ENCODE results near the gene ESYT2. TPM values are rescaled to one million over a fixed set of nuclear protein-coding genes. Genes with fewer than 3 reads are reported as not detected.

Gene ESYT2
- total RNA-seq, 1 experiment from 2014 or later = 59.4 TPM

DNA sequence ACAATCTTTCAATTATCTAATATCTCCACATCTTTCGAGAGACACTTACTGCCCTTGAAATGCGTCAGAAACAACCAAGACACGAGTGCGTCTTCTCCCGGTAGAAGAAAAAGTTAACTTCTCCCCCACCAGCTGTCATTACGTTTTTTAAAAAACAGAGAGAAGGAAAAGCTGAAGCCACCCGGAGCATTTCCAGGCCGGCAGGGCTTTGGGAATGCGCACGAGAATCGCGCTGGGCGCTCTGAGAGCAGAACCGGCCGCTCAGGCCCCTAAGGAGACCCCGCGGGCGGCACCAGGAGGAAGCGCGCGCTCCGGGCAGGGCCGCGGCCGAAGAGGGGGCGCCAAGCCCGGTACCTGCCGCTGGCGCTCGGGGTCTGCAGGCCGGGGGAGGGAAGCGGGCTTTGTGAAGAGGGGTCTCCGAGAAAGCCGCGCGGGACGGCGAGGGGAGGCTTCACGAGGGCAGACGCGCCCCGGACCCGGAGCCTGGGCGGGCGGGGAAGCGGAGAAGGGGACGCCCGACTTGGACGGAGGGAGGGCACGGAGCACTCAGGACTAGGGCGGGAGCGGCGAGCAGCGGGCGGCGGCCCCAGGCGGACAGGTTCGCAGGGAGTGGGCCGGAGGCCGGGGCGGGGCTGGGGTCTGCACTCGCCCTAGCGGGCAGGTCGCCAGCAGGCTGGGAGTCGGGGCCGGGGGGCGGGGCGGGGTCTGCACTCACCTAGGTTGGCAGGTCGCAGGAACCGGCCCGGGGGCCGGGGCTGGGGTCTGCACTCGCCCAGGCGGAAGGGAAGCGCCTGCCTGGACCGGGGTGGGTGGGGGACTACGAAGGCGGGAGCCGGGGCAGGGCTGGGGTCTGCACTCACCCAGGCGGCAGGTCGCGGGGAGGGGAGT lies 932 bp downstream of the ESYT2 start:
- Histone ChIP-seq H3K36me3 (ENCODE audit: control insufficient read depth, insufficient read depth, low read length) (no peaks in the 10 kb centered on the region), H3K4me1 (peaks cover 9% of the 10 kb centered on the region; the same call in 1 of the 2 replicates), H3K27me3 (replicated peaks; ENCODE audit: control insufficient read depth, insufficient read depth, low read length) (no peaks in the 10 kb centered on the region), H3K9me3 (no peaks in the 10 kb centered on the region), H3K4me3 (ENCODE audit: low read depth, low read length) (peak overlapping the region; percentile 100)
- peaks cover 12% of the 10 kb centered on the region for H3K4me1 Mint-ChIP-seq (ENCODE audit: low read depth, unreplicated experiment)
- POLR2A ChIA-PET = interaction anchor here (0.6 to 1.4 kb wide), 3 partner anchors 10 to 149 kb away, joined by 3 to 4 read pairs (median 4); no protein-coding TSS in a partner anchor
- intact Hi-C loops (cut with micrococcal nuclease; ENCODE audit: unreplicated experiment) = loop anchor here (1.0 to 10.0 kb wide), 5 partner anchors 10 to 124 kb away; partner anchors contain the start of genes DYNC2I1 and NCAPG2
- TF ChIP-seq, protein P1, sequence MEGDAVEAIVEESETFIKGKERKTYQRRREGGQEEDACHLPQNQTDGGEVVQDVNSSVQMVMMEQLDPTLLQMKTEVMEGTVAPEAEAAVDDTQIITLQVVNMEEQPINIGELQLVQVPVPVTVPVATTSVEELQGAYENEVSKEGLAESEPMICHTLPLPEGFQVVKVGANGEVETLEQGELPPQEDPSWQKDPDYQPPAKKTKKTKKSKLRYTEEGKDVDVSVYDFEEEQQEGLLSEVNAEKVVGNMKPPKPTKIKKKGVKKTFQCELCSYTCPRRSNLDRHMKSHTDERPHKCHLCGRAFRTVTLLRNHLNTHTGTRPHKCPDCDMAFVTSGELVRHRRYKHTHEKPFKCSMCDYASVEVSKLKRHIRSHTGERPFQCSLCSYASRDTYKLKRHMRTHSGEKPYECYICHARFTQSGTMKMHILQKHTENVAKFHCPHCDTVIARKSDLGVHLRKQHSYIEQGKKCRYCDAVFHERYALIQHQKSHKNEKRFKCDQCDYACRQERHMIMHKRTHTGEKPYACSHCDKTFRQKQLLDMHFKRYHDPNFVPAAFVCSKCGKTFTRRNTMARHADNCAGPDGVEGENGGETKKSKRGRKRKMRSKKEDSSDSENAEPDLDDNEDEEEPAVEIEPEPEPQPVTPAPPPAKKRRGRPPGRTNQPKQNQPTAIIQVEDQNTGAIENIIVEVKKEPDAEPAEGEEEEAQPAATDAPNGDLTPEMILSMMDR (IDR thresholded peaks at IDR 0.05; ENCODE audit: insufficient read depth in 1 of 2, low read depth in 1 of 2, low read length in 1 of 2, severe bottlenecking in 1 of 2, unreplicated experiment in 1 of 2) = no peak
- CTCF ChIA-PET = interaction anchor here (0.6 to 1.5 kb wide), 2 partner anchors 10 to 124 kb away, joined by 3 to 4 read pairs; partner anchors contain the start of gene NCAPG2
- H3K27ac Mint-ChIP-seq (ENCODE audit: unreplicated experiment) = peak overlapping the region; percentile 79
- peak; percentile 63 to 68 for DNase-seq
- H3K4me3 Mint-ChIP-seq (ENCODE audit: unreplicated experiment) = peak overlapping the region; percentile 83
- no peaks in the 10 kb centered on the region for H3K9me3 Mint-ChIP-seq (ENCODE audit: unreplicated experiment)
- no TSS peak for BruUV-seq (replicated peaks)
- no peaks in the 10 kb centered on the region for H3K27me3 Mint-ChIP-seq (ENCODE audit: insufficient read depth, unreplicated experiment)
- H3K36me3 Mint-ChIP-seq (ENCODE audit: insufficient read depth, unreplicated experiment) = peaks cover 24% of the 10 kb centered on the region

DNA sequence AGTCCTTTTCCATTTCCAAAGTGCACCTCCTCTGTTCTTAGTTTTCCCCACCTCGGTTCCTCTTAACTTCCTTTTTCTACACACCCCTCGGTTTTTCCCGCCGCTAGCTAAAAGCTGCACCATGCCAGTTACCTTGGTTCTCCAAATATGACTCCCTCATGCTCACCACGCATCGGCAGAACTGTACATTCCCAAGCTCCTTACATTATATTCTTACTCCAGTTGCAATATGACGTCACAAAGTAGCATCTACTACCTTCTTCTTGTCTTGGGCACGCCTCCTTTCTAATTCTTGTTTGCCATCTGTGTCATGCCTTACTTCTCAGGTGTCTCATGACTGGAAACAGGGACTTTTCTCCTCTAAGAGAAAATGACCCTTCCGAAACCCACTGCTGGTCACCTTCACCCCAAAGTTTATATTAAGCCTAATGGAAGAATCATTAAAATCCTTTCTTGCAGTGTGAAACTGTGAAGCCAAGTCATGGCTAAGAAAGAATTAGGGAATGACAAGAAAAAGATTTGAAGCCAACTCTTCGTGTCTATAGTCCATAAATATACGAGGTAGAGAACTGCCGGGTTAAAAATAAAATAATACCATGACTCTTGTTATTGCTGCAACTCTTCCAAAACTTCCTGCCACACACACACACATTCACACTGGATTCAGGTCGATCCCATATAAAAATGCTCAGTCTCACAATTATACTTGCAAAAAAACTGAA lies 1.7 kb downstream of the ESYT2 start:
- DNase-seq = no peak
- peaks cover 24% of the 10 kb centered on the region for H3K36me3 Mint-ChIP-seq (ENCODE audit: insufficient read depth, unreplicated experiment)
- H3K4me1 ChIP-seq = peaks cover 9% of the 10 kb centered on the region; the same call in 1 of the 2 replicates
- peak overlapping the region; percentile 100 for H3K4me3 ChIP-seq (ENCODE audit: low read depth, low read length)
- TF ChIP-seq, protein P1 (IDR thresholded peaks at IDR 0.05; ENCODE audit: insufficient read depth in 1 of 2, low read depth in 1 of 2, low read length in 1 of 2, severe bottlenecking in 1 of 2, unreplicated experiment in 1 of 2) = no peak
- H3K27me3 Mint-ChIP-seq (ENCODE audit: insufficient read depth, unreplicated experiment) = no peaks in the 10 kb centered on the region
- H3K4me1 Mint-ChIP-seq (ENCODE audit: low read depth, unreplicated experiment) = peaks cover 12% of the 10 kb centered on the region
- H3K4me3 Mint-ChIP-seq (ENCODE audit: unreplicated experiment) = peak overlapping the region; percentile 83
- BruUV-seq (replicated peaks) = TSS peak; percentile 73
- no peaks in the 10 kb centered on the region for H3K36me3 ChIP-seq (ENCODE audit: control insufficient read depth, insufficient read depth, low read length)
- H3K9me3 ChIP-seq = no peaks in the 10 kb centered on the region
- no peaks in the 10 kb centered on the region for H3K27me3 ChIP-seq (replicated peaks; ENCODE audit: control insufficient read depth, insufficient read depth, low read length)
- ChIA-PET CTCF (no interaction called here), POLR2A (interaction anchor here (1.4 kb wide), 1 partner anchor 11 kb away, joined by 4 read pairs; no protein-coding TSS in a partner anchor)
- peak overlapping the region; percentile 12 for H3K27ac Mint-ChIP-seq (ENCODE audit: unreplicated experiment)
- intact Hi-C loops (cut with micrococcal nuclease; ENCODE audit: unreplicated experiment) = loop anchor here (2.0 to 10.0 kb wide), 3 partner anchors 29 to 63 kb away; partner anchors contain the start of gene DYNC2I1
- no peaks in the 10 kb centered on the region for H3K9me3 Mint-ChIP-seq (ENCODE audit: unreplicated experiment)

Data from Caco-2 (cell line).